Naive B cell (primary cell): ENCODE data around the gene LAMA4. TPM values are rescaled to one million over a fixed set of nuclear protein-coding genes. Genes with fewer than 3 reads are reported as not detected.

ENCODE experiments used
- ATAC-seq, 2 donors: fragments of 150-1000 bp; cut with Tn5 transposase; 2 replicates each; pipeline ENCODE4 v1.10.0; 2021; ENCODE audit warnings: low read depth in 2 of 2, mild to moderate bottlenecking in 2 of 2, moderate library complexity in 2 of 2
- DNase-seq: peaks from one replicate; pipeline ENCODE4 v3.0.0; 2022
- H3K27ac Mint-ChIP-seq, 6 donors: one replicate each; pipeline ENCODE4 v1.8.0; 2020 to 2022; ENCODE audit warnings: mild to moderate bottlenecking in 6 of 6, mixed read lengths in 6 of 6, moderate library complexity in 5 of 6, inconsistent platforms in 2 of 6
- H3K27me3 Mint-ChIP-seq, 3 donors: one replicate each; pipeline ENCODE4 v1.8.0; 2021 to 2022; ENCODE audit warnings: mixed read lengths in 3 of 3, mild to moderate bottlenecking in 1 of 3
- H3K36me3 Mint-ChIP-seq, 2 donors: one replicate each; pipeline ENCODE4 v1.8.0; 2020 to 2022; ENCODE audit warnings: mixed read lengths in 2 of 2, inconsistent platforms in 1 of 2, mild to moderate bottlenecking in 1 of 2
- H3K4me1 Mint-ChIP-seq, 3 donors: one replicate each; pipeline ENCODE4 v1.8.0; 2020 to 2022; ENCODE audit warnings: mixed read lengths in 3 of 3, inconsistent platforms in 1 of 3, mild to moderate bottlenecking in 1 of 3, moderate library complexity in 1 of 3
- H3K4me3 Mint-ChIP-seq, 8 donors: one replicate each; pipeline ENCODE4 v1.8.0; 2020 to 2022; ENCODE audit warnings: mild to moderate bottlenecking in 8 of 8, mixed read lengths in 8 of 8, moderate library complexity in 8 of 8, inconsistent platforms in 2 of 8
- H3K9me3 Mint-ChIP-seq, 7 donors: one replicate each; pipeline ENCODE4 v1.8.0; 2020 to 2022; ENCODE audit warnings: mixed read lengths in 7 of 7, mild to moderate bottlenecking in 5 of 7, inconsistent platforms in 2 of 7, moderate library complexity in 1 of 7
- polyA plus RNA-seq, 6 donors: library from polyadenylated mRNA; unstranded; fragments of 300-500 nt; fragmentation: Illumina TruSeq; gene quantifications; one replicate each; pipeline ENCODE4 v1.2.3, GENCODE V29; 2021; ENCODE audit warnings: low read depth in 6 of 6

Gene LAMA4
- polyA plus RNA-seq, 6 donors from 2014 or later = not detected

DNA sequence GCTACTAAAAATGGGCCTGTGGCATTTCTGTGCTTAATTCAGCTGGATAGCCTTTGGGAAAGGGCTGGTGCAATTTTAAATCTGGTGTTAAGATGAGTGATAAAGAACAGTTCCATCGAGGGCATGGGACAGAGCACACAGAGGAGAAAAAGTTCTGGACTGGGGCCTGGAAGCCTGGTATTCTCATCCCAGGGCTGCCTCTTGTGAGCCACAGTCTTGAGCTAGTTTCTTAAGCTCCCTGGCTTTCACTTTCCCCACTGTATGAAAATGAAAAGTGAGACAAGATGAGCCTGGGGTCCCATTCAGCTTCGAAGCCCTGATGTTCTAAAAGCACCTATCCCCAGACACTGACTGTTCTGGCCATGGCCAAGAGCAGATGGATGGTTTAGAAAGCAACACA, 14.3 kb upstream of the LAMA4 start:
- Mint-ChIP-seq H3K4me3 (no peak overlapping the region), H3K36me3 (no peaks in the 10 kb centered on the region), H3K27me3 (peaks cover 0 to 3% (median 2%) of the 10 kb centered on the region in 3 donors), H3K27ac (no peak overlapping the region), H3K4me1 (no peaks in the 10 kb centered on the region), H3K9me3 (peaks cover 0 to 14% (median 0%) of the 10 kb centered on the region in 7 donors)
- DNase-seq (no peak), ATAC-seq (no peak)

DNA sequence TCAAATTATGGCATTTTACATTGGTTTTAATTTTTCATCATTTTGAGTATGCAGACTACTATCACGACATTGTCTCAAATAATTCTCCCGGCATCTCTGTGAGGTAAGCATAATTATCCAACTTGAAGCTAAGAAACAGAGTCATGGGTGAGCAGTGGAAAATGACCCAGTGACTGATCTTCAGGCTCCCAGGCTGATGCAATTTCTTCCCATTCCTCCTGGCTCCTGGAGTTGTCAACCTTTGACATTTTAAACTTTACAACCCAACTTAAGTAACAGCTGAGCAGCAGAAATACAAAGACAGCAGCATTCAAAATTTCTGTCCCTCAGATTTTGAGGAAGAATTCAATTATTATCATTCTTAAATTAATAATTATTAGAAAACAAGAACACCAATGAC, 13.7 kb upstream of the LAMA4 start:
- no peaks in the 10 kb centered on the region for H3K27me3 Mint-ChIP-seq
- H3K27ac Mint-ChIP-seq = no peak overlapping the region
- H3K4me1 Mint-ChIP-seq = no peaks in the 10 kb centered on the region
- peaks cover 0 to 14% (median 0%) of the 10 kb centered on the region in 7 donors for H3K9me3 Mint-ChIP-seq
- ATAC-seq (no peak), DNase-seq (no peak)
- no peak overlapping the region for H3K4me3 Mint-ChIP-seq
- no peaks in the 10 kb centered on the region for H3K36me3 Mint-ChIP-seq

DNA sequence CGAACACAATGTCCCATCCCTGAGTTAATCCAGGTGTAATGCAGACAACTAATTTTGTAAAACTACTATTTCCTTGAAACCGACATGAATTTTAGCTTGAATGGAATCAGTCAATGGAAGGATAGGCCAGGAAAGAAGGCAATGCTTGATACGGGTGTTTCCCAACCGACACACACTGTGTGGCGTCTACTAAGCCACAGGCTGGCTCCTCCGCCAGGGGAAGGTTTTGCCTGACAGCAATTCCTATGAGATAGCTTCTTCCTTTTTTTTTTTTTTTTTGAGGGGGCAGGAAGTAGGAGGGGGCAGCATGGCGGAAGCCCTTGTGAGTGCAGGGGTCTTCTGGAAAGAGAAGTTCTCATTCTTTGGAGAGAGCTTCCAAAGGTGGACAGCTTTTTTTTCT, 12.0 kb upstream of the LAMA4 start:
- Mint-ChIP-seq H3K4me3 (no peak overlapping the region), H3K9me3 (peaks cover 0 to 9% (median 0%) of the 10 kb centered on the region in 7 donors), H3K27me3 (no peaks in the 10 kb centered on the region), H3K4me1 (no peaks in the 10 kb centered on the region), H3K27ac (no peak overlapping the region), H3K36me3 (no peaks in the 10 kb centered on the region)
- DNase-seq = no peak
- no peak for ATAC-seq

DNA sequence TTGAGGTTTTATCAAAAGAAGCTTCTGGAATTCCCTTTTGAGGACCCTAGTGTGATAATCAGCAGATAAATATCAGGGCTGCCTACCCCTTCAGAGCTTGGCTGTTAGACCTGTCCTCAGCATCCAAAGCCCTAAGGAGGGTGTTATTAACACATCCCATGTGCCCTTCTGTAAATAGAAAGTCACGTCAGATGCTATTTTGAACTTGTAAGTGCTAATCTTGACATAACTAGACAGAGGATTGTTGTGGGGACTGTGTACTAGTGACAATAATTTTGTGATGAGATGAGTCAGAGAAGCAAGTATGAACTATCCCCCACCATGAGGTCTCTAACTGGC, 4.9 kb upstream of the LAMA4 start:
- Mint-ChIP-seq H3K36me3 (peaks cover 4 to 5% of the 10 kb centered on the region in 2 donors), H3K27ac (no peak overlapping the region), H3K4me3 (no peak overlapping the region), H3K9me3 (peaks cover 0 to 1% (median 0%) of the 10 kb centered on the region in 7 donors), H3K4me1 (peaks cover 4 to 5% (median 5%) of the 10 kb centered on the region in 3 donors), H3K27me3 (peaks cover 11 to 21% (median 18%) of the 10 kb centered on the region in 3 donors)
- ATAC-seq (no peak), DNase-seq (no peak)

DNA sequence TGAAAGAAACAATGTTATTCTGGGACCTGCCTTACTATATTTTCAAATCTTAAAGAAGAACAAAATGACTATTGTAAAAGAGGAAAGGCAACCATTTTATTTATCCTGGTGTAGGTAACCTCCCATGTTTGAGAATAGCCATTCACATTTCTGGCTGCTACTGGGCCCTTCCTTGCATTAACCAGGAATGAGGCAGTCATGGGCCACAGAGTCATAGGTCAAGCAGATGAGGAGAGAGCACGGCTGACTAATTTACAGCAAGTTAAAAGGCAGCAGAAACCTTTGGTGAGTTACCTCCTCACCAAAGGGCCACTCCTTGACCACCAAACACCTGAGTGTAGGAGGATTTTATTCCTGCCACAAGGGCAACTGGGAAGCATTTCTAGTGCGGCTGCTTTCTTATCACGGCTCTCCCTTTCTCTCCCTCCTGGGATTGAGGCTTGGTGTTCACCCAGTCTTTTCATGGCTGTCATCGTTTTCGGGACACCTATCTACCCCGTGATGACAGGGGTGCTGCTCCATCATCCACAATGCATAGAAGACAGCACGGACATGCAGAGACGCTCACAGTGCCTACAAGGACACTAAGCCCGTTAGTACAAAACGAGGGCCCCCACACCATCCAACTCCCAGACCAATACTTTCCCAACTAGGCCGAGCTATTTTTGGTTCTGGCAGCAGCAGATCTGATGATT, 4.4 kb upstream of the LAMA4 start:
- Mint-ChIP-seq H3K36me3 (peaks cover 4 to 7% of the 10 kb centered on the region in 2 donors), H3K9me3 (no peaks in the 10 kb centered on the region), H3K4me1 (peaks cover 8 to 10% (median 10%) of the 10 kb centered on the region in 3 donors), H3K27ac (no peak overlapping the region), H3K4me3 (no peak overlapping the region), H3K27me3 (peaks cover 16 to 26% (median 23%) of the 10 kb centered on the region in 3 donors)
- no peak for ATAC-seq
- DNase-seq = no peak

DNA sequence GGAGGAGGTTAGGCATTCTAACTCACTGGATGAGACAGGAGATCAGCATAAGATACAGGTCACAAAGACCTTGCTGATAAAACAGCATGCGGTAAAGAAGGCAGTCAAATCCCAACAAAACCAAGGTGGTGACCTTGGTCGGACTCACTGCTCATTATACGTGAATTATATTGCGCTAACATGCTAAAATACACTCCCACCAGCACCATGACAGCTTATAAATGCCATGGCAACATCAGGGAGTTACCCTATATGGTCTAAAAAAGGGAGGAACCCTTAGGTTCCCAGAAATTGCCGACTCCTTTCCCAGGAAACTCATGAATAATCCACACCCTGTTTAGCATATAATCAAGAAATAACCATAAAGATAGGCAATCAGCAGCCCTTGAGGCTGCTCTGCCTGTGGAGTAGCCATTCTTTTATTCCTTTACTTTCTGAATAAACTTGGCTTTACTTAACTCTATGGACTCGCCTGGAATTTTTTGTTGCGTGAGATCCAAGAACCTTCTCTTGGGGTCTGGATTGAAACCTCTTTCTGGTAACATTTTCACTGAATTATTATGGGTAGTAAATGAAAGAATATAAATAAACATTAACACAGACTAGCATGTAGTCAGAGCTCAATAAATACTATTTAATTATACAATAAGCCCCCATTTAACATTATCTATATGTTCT, 3.0 kb upstream of the LAMA4 start:
- DNase-seq = no peak
- Mint-ChIP-seq H3K9me3 (no peaks in the 10 kb centered on the region), H3K27me3 (peaks cover 25 to 35% (median 32%) of the 10 kb centered on the region in 3 donors), H3K4me3 (no peak overlapping the region), H3K4me1 (peaks cover 13 to 19% (median 16%) of the 10 kb centered on the region in 3 donors), H3K27ac (no peak overlapping the region), H3K36me3 (peaks cover 4 to 7% of the 10 kb centered on the region in 2 donors)
- ATAC-seq = no peak

DNA sequence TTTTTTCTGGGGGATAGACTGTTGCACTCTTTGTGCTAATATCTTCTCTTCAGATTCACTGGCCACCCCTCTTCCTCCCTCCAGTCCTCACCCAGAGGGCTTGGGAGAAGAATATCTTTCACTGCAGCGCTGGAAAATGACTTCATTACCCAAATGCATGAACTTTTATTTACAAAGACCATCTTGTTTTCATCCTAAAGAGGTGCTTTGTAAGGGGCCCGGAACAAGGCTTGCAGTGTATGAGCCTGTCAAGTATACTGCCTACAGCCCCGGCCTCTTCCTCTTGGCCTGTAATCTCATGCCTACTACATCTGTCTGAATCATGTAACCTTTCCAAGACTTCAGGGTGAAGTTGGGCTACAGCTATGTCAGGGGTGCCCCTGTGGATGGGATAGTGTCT, 554 bp upstream of the LAMA4 start:
- no peak for ATAC-seq
- Mint-ChIP-seq H3K36me3 (peaks cover 4 to 7% of the 10 kb centered on the region in 2 donors), H3K4me1 (peaks cover 13 to 19% (median 16%) of the 10 kb centered on the region in 3 donors), H3K4me3 (peak overlapping the region in 4 of 8 donors; percentile 63 to 89 (median 75)), H3K27ac (no peak overlapping the region), H3K27me3 (peaks cover 25 to 40% (median 32%) of the 10 kb centered on the region in 3 donors), H3K9me3 (no peaks in the 10 kb centered on the region)
- no peak for DNase-seq

DNA sequence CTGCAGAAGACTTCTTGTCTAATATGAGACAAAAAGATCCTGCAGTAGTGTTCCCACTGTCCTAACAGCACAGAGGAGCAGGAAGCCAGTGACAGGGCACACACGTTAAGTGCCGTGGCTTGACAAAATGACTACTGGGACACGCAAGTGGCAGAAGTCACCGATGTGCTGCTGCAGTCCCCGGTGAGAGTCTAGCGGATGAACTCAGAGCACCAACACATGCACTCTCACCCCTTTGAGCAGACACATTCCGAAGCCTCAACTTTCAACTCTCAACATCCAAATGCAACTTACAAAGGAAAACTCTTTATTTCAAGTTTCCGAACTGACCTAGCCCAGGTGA, 898 bp downstream of the LAMA4 start:
- no peak for ATAC-seq
- no peak for DNase-seq
- Mint-ChIP-seq H3K27ac (no peak overlapping the region), H3K4me1 (peaks cover 13 to 19% (median 16%) of the 10 kb centered on the region in 3 donors), H3K9me3 (no peaks in the 10 kb centered on the region), H3K36me3 (peaks cover 4 to 7% of the 10 kb centered on the region in 2 donors), H3K27me3 (peaks cover 25 to 40% (median 32%) of the 10 kb centered on the region in 3 donors), H3K4me3 (peak overlapping the region in 7 of 8 donors; percentile 56 to 86 (median 64))

DNA sequence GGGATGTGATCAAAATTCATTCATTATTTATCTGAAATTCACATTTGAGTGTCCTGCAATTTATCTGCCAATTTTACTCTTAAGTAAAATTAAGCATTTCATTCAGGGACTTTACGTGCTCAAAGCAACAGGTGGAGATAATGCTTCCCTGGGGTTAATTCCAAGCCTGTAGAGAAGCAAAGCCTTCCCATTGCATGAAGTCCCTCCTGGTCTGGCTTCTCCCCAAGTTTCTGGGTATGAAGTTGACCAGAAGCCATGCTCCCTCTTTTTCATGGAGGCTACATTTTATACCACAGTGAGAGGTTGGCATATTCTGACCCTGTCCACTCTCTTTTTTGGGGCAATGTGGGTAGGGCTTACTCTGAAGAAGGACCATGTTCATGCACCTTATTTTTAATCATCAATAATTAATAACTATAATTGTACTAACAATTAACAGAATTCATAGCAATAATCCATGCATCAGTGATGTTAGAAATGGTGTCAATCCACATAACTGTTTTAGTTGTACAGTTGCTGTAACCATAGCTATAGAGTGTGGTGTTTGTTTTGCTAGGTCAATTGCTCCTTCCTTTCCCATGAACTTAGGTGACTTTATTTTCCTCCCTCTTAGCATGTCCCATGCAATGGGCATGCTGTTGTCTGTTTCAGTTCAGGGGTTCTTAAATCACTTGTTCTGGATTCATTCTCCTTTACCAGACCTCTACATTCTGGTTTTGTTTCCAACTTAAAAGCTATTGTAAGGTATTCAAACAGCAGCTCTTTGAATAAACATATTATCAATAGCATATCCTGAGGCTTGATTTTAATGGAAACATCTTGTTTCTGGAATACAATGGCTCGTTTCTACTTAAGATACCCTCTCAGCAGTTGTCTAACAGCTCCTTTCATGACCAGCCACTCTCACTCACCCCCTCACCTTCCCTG, 1.5 kb downstream of the LAMA4 start:
- no peak for DNase-seq
- H3K4me1 Mint-ChIP-seq = peaks cover 13 to 19% (median 16%) of the 10 kb centered on the region in 3 donors
- H3K27me3 Mint-ChIP-seq = peaks cover 27 to 40% (median 37%) of the 10 kb centered on the region in 3 donors
- H3K9me3 Mint-ChIP-seq = no peaks in the 10 kb centered on the region
- peak overlapping the region in 5 of 8 donors; percentile 60 to 75 (median 64) for H3K4me3 Mint-ChIP-seq
- no peak for ATAC-seq
- peaks cover 4 to 7% of the 10 kb centered on the region in 2 donors for H3K36me3 Mint-ChIP-seq
- no peak overlapping the region for H3K27ac Mint-ChIP-seq

DNA sequence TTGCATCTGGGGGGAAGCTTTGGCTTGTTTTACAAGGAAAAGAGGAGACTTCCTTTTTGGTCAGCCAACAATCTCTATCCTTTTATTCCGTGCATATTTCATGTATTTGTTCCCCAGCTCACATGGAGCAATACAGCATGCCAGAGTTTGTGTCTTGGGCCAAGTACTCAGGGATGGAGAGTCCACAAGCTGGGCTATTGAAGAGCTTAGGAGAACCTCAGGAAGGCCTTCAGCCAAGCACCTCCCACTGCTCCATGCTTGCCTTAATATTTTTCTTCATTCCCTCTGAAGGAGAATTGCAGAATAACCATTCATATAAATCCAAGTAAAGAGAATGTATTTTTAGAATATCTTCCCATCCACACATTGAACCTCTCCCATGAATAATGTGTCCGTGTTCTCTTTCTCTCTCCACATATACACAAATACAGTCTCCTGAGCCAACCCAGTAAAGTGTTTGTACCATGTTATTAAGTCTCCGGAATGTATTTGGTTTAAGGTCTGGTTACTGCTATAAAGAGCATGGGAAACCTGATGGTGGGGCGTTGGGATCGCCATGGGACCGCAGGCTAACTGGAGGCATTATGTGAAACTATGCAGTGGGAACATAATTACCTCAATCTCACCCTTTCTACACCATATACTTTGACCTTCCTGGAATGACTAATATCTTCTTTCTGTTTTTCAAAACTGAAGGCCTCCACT, 3.0 kb downstream of the LAMA4 start:
- Mint-ChIP-seq H3K27ac (no peak overlapping the region), H3K36me3 (peaks cover 4 to 7% of the 10 kb centered on the region in 2 donors), H3K4me1 (peaks cover 13 to 19% (median 16%) of the 10 kb centered on the region in 3 donors), H3K4me3 (no peak overlapping the region), H3K9me3 (no peaks in the 10 kb centered on the region), H3K27me3 (peaks cover 26 to 35% (median 34%) of the 10 kb centered on the region in 3 donors)
- no peak for DNase-seq
- no peak for ATAC-seq

DNA sequence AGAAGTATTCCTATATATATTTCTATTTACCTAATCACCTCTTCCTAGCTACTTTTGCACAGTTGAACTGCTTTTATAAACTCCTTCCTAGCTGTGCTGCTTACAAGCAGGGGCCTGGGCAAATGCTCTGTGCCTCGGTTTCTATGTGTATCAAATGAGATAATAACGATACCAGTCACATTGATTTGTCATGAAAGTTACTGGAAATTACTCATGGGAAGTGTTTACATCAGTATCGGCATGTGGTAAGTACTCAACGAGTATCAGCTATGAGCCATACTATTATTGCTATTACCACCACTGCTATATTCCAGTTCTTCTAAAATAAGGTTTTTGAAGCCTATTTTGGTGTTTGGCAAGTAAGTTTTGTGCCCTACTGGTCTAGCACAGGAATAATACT, 4.9 kb downstream of the LAMA4 start:
- Mint-ChIP-seq H3K9me3 (no peaks in the 10 kb centered on the region), H3K27me3 (peaks cover 21 to 25% (median 23%) of the 10 kb centered on the region in 3 donors), H3K4me3 (no peak overlapping the region), H3K27ac (no peak overlapping the region), H3K4me1 (peaks cover 10 to 16% (median 13%) of the 10 kb centered on the region in 3 donors), H3K36me3 (peaks cover 2 to 4% of the 10 kb centered on the region in 2 donors)
- DNase-seq (no peak), ATAC-seq (no peak)

DNA sequence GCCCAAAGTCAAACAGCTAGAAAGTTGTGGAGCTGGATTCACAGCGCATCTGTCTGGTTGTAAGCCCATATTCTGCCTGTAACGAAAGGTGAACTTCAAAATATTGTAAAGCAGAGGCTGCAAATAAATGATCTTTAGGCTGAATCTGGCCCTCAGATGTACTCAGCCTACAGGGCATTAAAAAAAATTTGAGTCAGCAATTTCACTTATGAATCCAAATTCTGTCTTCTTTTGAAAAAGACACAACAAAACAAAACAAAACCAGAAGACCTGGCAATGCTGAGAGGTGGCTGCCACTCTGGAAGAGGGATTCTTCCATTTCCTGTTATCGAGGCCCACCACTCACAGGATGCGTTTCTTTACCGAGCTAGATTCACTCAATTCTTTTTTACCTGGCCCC, 7.1 kb downstream of the LAMA4 start:
- DNase-seq (no peak), ATAC-seq (no peak)
- no peak overlapping the region for H3K4me3 Mint-ChIP-seq
- H3K27me3 Mint-ChIP-seq = peaks cover 6 to 17% (median 8%) of the 10 kb centered on the region in 3 donors
- no peaks in the 10 kb centered on the region for H3K9me3 Mint-ChIP-seq
- no peak overlapping the region for H3K27ac Mint-ChIP-seq
- H3K36me3 Mint-ChIP-seq = no peaks in the 10 kb centered on the region
- H3K4me1 Mint-ChIP-seq = no peaks in the 10 kb centered on the region
